Adrenal gland (tissue), 5 donors: ENCODE results near the gene SYPL2.

ENCODE experiments used
- POLR2A ChIP-seq, 2 donors: fragments of 450-650 bp; IDR thresholded peaks; one replicate each; pipeline ENCODE4 v1.6.1; 2017; ENCODE audit warnings: antibody characterized with exemption in 2 of 2, mild to moderate bottlenecking in 2 of 2, moderate library complexity in 1 of 2
- TF ChIP-seq, protein P1 (sequence below), 6 experiments: fragments of 450-650 bp in 4 of 6; fragments of 200-600 bp in 2 of 6; sonication (generic) in 1 of 6; IDR thresholded peaks; 1 replicate in 5 of 6; 2 replicates in 1 of 6; pipeline versions ENCODE4 v1.5.1 to v1.8.0; 2016 to 2021; ENCODE audit warnings: antibody characterized with exemption in 6 of 6, mild to moderate bottlenecking in 2 of 6, moderate library complexity in 1 of 6
- donor health status: DM: no; HTN: no; CAD: no.

DNA sequence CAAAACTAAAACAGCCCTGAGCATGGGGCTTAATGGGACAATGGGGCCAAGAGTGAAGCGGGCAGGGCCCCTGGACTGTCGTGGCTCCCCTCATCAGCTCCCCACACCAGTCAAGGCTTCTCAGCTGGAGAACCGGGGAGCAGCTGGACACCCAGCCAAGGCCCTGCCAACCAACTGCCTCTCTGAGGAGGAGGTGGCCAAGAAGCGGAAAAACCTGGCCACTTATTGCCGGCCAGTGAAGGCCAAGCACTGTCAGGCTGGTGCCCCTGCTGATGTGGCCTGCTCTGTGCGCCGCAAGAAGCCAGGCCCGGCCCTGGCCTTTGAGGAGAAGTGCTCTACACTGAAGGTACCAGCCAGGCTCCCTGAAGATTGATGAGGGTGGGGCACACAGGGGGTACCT is 25.0 kb downstream of the SYPL2 start:
- TF ChIP-seq, protein P1, sequence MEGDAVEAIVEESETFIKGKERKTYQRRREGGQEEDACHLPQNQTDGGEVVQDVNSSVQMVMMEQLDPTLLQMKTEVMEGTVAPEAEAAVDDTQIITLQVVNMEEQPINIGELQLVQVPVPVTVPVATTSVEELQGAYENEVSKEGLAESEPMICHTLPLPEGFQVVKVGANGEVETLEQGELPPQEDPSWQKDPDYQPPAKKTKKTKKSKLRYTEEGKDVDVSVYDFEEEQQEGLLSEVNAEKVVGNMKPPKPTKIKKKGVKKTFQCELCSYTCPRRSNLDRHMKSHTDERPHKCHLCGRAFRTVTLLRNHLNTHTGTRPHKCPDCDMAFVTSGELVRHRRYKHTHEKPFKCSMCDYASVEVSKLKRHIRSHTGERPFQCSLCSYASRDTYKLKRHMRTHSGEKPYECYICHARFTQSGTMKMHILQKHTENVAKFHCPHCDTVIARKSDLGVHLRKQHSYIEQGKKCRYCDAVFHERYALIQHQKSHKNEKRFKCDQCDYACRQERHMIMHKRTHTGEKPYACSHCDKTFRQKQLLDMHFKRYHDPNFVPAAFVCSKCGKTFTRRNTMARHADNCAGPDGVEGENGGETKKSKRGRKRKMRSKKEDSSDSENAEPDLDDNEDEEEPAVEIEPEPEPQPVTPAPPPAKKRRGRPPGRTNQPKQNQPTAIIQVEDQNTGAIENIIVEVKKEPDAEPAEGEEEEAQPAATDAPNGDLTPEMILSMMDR (IDR thresholded peaks at IDR 0.05): no peak
- TF ChIP-seq POLR2A (IDR thresholded peaks at IDR 0.05): no peak
